HCT116 (cell line): Measurements from ENCODE around the gene TRIM29. TPM values are rescaled to one million over a fixed set of nuclear protein-coding genes. Genes with fewer than 3 reads are reported as not detected.

ENCODE experiments used
- ATAC-seq: fragments of 200-7000 bp; cut with Tn5 transposase; 2 replicates; pipeline ENCODE4 v1.9.1; 2020; ENCODE audit warnings: mild to moderate bottlenecking, moderate library complexity
- BruUV-seq: library from RNA; stranded (reverse); fragments of 400-500 nt; replicated peaks from 2 replicates; lab custom pipeline; 2021; lab: Mats Ljungman, UMichigan
- CTCF ChIA-PET: fragments of 300-600 bp; sonication (Branson Sonifier 250); formaldehyde crosslinking; loops from one replicate; lab custom pipeline; 2021; ENCODE audit warnings: antibody characterized with exemption; lab: Charles Lee
- POLR2A ChIA-PET: fragments of 300-600, 350-600 bp; sonication (Branson Sonifier 250); formaldehyde crosslinking; loops from one replicate; lab custom pipeline; 2021; ENCODE audit warnings: antibody characterized with exemption; lab: Charles Lee
- RAD21 ChIA-PET, 2 experiments: fragments of 300-600 bp; sonication (Branson Sonifier 250); formaldehyde crosslinking; loops; one replicate each; lab custom pipeline; 2023; ENCODE audit warnings: low total read pairs in 2 of 2; ENCODE audit not compliant: uncharacterized antibody in 2 of 2, unreplicated experiment in 2 of 2, low non-redundant PET in 1 of 2; lab: Charles Lee
- DNase-seq: peaks from one replicate; pipeline ENCODE4 v3.0.0-alpha.2; 2010; ENCODE audit warnings: low read depth, low spot score
- H2AFZ ChIP-seq: fragments of 200-600 bp; shearing (Covaris generic), sonication (generic); 2 replicates; pipeline ENCODE4 v1.6.1; 2017; ENCODE audit warnings: low read depth, mixed run types, mixed read lengths, antibody characterized with exemption, low read length; ENCODE audit not compliant: poor library complexity, severe bottlenecking
- H3K27ac ChIP-seq: 2 replicates; pipeline ENCODE4 v1.5.1; 2012; ENCODE audit warnings: low read depth, low read length
- H3K27me3 ChIP-seq: fragments of 200-600 bp; sonication (generic); 2 replicates; pipeline ENCODE4 v1.6.1; 2016; ENCODE audit warnings: mixed run types, low read length, mixed read lengths; ENCODE audit not compliant: insufficient read depth
- H3K36me3 ChIP-seq, 2 experiments: fragments of 200-500 bp in 1 of 2; fragments of 200-600 bp in 1 of 2; sonication (Bioruptor generic) in 1 of 2; sonication (generic) in 1 of 2; 2 replicates each; pipeline versions ENCODE4 v1.5.1 to v1.6.1; 2014 to 2016; ENCODE audit warnings: low read length in 2 of 2, inconsistent platforms in 1 of 2, mixed read lengths in 1 of 2, mixed run types in 1 of 2; ENCODE audit not compliant: insufficient read depth in 2 of 2, control insufficient read depth in 1 of 2
- H3K4me1 ChIP-seq, 2 experiments: fragments of 200-600 bp in 1 of 2; sonication (generic) in 1 of 2; 2 replicates each; pipeline versions ENCODE4 v1.5.1 to v1.6.1; 2012 to 2017; ENCODE audit warnings: low read length in 2 of 2, inconsistent platforms in 1 of 2, mild to moderate bottlenecking in 1 of 2, mixed read lengths in 1 of 2, mixed run types in 1 of 2, moderate library complexity in 1 of 2; ENCODE audit not compliant: insufficient read depth in 2 of 2, control insufficient read depth in 1 of 2
- H3K4me2 ChIP-seq: fragments of 200-600 bp; sonication (generic); 2 replicates; pipeline ENCODE4 v1.6.1; 2017; ENCODE audit warnings: mixed run types, low read length, mixed read lengths
- H3K4me3 ChIP-seq, 2 experiments: fragments of 200-600 bp in 1 of 2; sonication (generic) in 1 of 2; replicated peaks in 1 of 2; 2 replicates each; pipeline ENCODE4 v1.5.1; 2011 to 2016; ENCODE audit warnings: low read length in 2 of 2, control low read depth in 1 of 2, low read depth in 1 of 2, mild to moderate bottlenecking in 1 of 2, mixed read lengths in 1 of 2, mixed run types in 1 of 2
- H3K79me2 ChIP-seq: fragments of 200-600 bp; sonication (generic); 2 replicates; pipeline ENCODE4 v1.6.1; 2017; ENCODE audit warnings: mild to moderate bottlenecking, mixed run types, low read length, moderate library complexity, mixed read lengths; ENCODE audit not compliant: insufficient read depth
- H3K9ac ChIP-seq: fragments of 200-600 bp; sonication (generic); 2 replicates; pipeline ENCODE4 v1.6.1; 2016; ENCODE audit warnings: low read length, mixed read lengths
- H3K9me2 ChIP-seq: fragments of 200-600 bp; sonication (generic), shearing (Covaris generic); 2 replicates; pipeline ENCODE4 v1.6.1; 2017; ENCODE audit warnings: mixed run types, mild to moderate bottlenecking, moderate library complexity; ENCODE audit not compliant: insufficient read depth
- H3K9me3 ChIP-seq, 2 experiments: fragments of 200-500 bp in 1 of 2; fragments of 200-600 bp in 1 of 2; sonication (Bioruptor generic) in 1 of 2; sonication (generic) in 1 of 2; 2 replicates each; pipeline ENCODE4 v1.6.1; 2014 to 2017; ENCODE audit warnings: low read length in 2 of 2, mixed read lengths in 2 of 2, inconsistent platforms in 1 of 2, low read depth in 1 of 2, mild to moderate bottlenecking in 1 of 2, mixed run types in 1 of 2, moderate library complexity in 1 of 2; ENCODE audit not compliant: control insufficient read depth in 1 of 2, insufficient read depth in 1 of 2
- H4K20me1 ChIP-seq: fragments of 200-600 bp; sonication (generic), shearing (Covaris generic); 2 replicates; pipeline ENCODE4 v1.6.1; 2017; ENCODE audit warnings: mixed run types, mild to moderate bottlenecking, moderate library complexity; ENCODE audit not compliant: insufficient read depth
- ELF1 ChIP-seq: IDR thresholded peaks from 2 replicates; pipeline ENCODE4 v1.6.1; 2012; ENCODE audit warnings: low read depth, borderline replicate concordance
- EZH2 ChIP-seq: fragments of 200-600 bp; sonication (generic); IDR thresholded peaks from 2 replicates; pipeline ENCODE4 v1.6.1; 2017; ENCODE audit warnings: antibody characterized with exemption, mixed run types
- POLR2AphosphoS5 ChIP-seq: IDR thresholded peaks from 2 replicates; pipeline ENCODE4 v1.6.1; 2011; ENCODE audit warnings: mild to moderate bottlenecking, low read depth, low read length, moderate library complexity
- RAD21 ChIP-seq: IDR thresholded peaks from 2 replicates; pipeline ENCODE4 v1.6.1; 2012; ENCODE audit warnings: low read depth, mild to moderate bottlenecking
- REST ChIP-seq: IDR thresholded peaks from 2 replicates; pipeline ENCODE4 v1.6.1; 2012; ENCODE audit warnings: low read depth
- SP1 ChIP-seq: IDR thresholded peaks from 2 replicates; pipeline ENCODE4 v1.6.1; 2012; ENCODE audit warnings: low read depth
- SRF ChIP-seq: IDR thresholded peaks from 2 replicates; pipeline ENCODE4 v1.6.1; 2012; ENCODE audit warnings: low read depth
- YY1 ChIP-seq: IDR thresholded peaks from 2 replicates; pipeline ENCODE4 v1.6.1; 2011; ENCODE audit warnings: low read length, low read depth, moderate library complexity, mild to moderate bottlenecking; ENCODE audit not compliant: insufficient replicate concordance; ENCODE audit errors: extremely low read depth
- ZBTB33 ChIP-seq: IDR thresholded peaks from 2 replicates; pipeline ENCODE4 v1.6.1; 2011; ENCODE audit warnings: mild to moderate bottlenecking, low read length, moderate library complexity; ENCODE audit not compliant: insufficient replicate concordance; ENCODE audit errors: extremely low read depth
- ZFX ChIP-seq: fragments of 450-650 bp; IDR thresholded peaks from 2 replicates; pipeline ENCODE4 v1.6.1; 2017
- intact Hi-C: fragments of 100-400 bp; cut with micrococcal nuclease; formaldehyde crosslinking; loops from 2 replicates; pipeline ENCODE4 v1.10.0; 2022
- total RNA-seq: library from RNA; stranded (reverse); gene quantifications from one replicate; pipeline ENCODE4 v1.2.1, GENCODE V29; 2021; ENCODE audit not compliant: unreplicated experiment

The TRIM29 gene
- total RNA-seq, 1 experiment from 2014 or later = 0.54 TPM

- intact Hi-C loops = no loop called here
- ATAC-seq = no peak
- Histone ChIP-seq H4K20me1 (no peaks in the 10 kb centered on the region), H3K79me2 (no peaks in the 10 kb centered on the region), H3K27me3 (peaks cover 15% of the 10 kb centered on the region), H2AFZ (no peak overlapping the region), H3K4me3 (no peak overlapping the region), H3K36me3 (no peaks in the 10 kb centered on the region), H3K27ac (no peak overlapping the region), H3K4me1 (peaks cover 2 to 5% of the 10 kb centered on the region in 2 experiments; a peak in 2 of 4 replicates), H3K9ac (no peak overlapping the region), H3K9me3 (no peaks in the 10 kb centered on the region), H3K4me2 (no peak overlapping the region), H3K9me2 (no peaks in the 10 kb centered on the region)
- ChIA-PET CTCF (interaction anchor here (0.7 kb wide), 1 partner anchor 765 kb away, joined by 3 read pairs; no protein-coding TSS in a partner anchor), RAD21 (no interaction called here), POLR2A (no interaction called here)
- BruUV-seq = no TSS peak
- DNase-seq = no peak
- TF ChIP-seq POLR2AphosphoS5 = no peak
- TF ChIP-seq EZH2 = no peak
- TF ChIP-seq REST = no peak
- TF ChIP-seq ELF1 = no peak
- no peak for TF ChIP-seq SRF
- no peak for TF ChIP-seq RAD21
- no peak for TF ChIP-seq SP1
- no peak for TF ChIP-seq ZBTB33
- no peak for TF ChIP-seq ZFX
- no peak for TF ChIP-seq YY1
Observed at GRCh38 chr11:120142441-120143100, 4.7 kb upstream of the TRIM29 start.
